Endothelial cell of umbilical vein (primary cell): Measurements from ENCODE around the gene NKD2. TPM values are rescaled to one million over a fixed set of nuclear protein-coding genes. Genes with fewer than 3 reads are reported as not detected.

Experiments used
- BruUV-seq: library from RNA; stranded (reverse); fragments of 400-500 nt; replicated peaks from 2 replicates; lab custom pipeline; 2021; lab: Mats Ljungman, UMichigan
- CTCF ChIA-PET: fragments of 300-600, 350-600 bp; sonication (Branson Sonifier 250); formaldehyde crosslinking; loops from one replicate; lab custom pipeline; 2021; ENCODE audit warnings: antibody characterized with exemption, inconsistent platforms; lab: Charles Lee
- POLR2A ChIA-PET: fragments of 300-600, 350-600 bp; sonication (Branson Sonifier 250); formaldehyde crosslinking; loops from one replicate; lab custom pipeline; 2021; ENCODE audit warnings: antibody characterized with exemption, inconsistent platforms; lab: Charles Lee
- DNase-seq: peaks from one replicate; pipeline ENCODE4 v3.0.0-alpha.2; 2011; ENCODE audit warnings: low read depth, low spot score
- FAIRE-seq: peaks from 2 replicates; lab custom pipeline; 2011; peaks lifted over from hg19 to GRCh38; lab: Jason Lieb, UNC
- H2AFZ ChIP-seq: 2 replicates; pipeline ENCODE4 v1.6.0; 2012; ENCODE audit warnings: low read depth, low read length, control low read depth, inconsistent platforms
- H3K27ac ChIP-seq: 2 replicates; pipeline ENCODE4 v1.5.1; 2011; ENCODE audit warnings: low read depth, mild to moderate bottlenecking, control low read depth, low read length, moderate library complexity; ENCODE audit not compliant: insufficient read depth
- H3K27me3 ChIP-seq, 2 experiments: 2 replicates each; pipeline versions ENCODE4 v1.6.0 to v1.6.1; 2011; ENCODE audit warnings: low read length in 2 of 2, mixed read lengths in 1 of 2; ENCODE audit not compliant: control insufficient read depth in 2 of 2, insufficient read depth in 2 of 2
- H3K36me3 ChIP-seq, 2 experiments: 2 replicates in 1 of 2; 3 replicates in 1 of 2; pipeline ENCODE4 v1.5.1; 2011; ENCODE audit warnings: low read length in 2 of 2, mild to moderate bottlenecking in 1 of 2, moderate library complexity in 1 of 2; ENCODE audit not compliant: control insufficient read depth in 2 of 2, insufficient read depth in 2 of 2; ENCODE audit errors: extremely low read depth in 1 of 2
- H3K4me1 ChIP-seq: 3 replicates; pipeline ENCODE4 v1.5.1; 2011; ENCODE audit warnings: mild to moderate bottlenecking, low read length; ENCODE audit not compliant: control insufficient read depth, insufficient read depth; ENCODE audit errors: extremely low read depth
- H3K4me2 ChIP-seq: 2 replicates; pipeline ENCODE4 v1.6.1; 2011; ENCODE audit warnings: low read length, control low read depth, mixed read lengths; ENCODE audit not compliant: insufficient read depth
- H3K4me3 ChIP-seq, 3 experiments: fragments of 200-600 bp in 1 of 3; sonication (generic), shearing (Covaris generic) in 1 of 3; replicated peaks in 1 of 3; 2 replicates each; pipeline ENCODE4 v1.5.1; 2011 to 2016; ENCODE audit warnings: control low read depth in 3 of 3, low read length in 3 of 3, mild to moderate bottlenecking in 2 of 3, inconsistent platforms in 1 of 3, low read depth in 1 of 3, moderate library complexity in 1 of 3; ENCODE audit not compliant: insufficient read depth in 1 of 3
- H3K79me2 ChIP-seq: 2 replicates; pipeline ENCODE4 v1.6.0; 2012; ENCODE audit warnings: low read length, inconsistent platforms; ENCODE audit not compliant: control insufficient read depth, insufficient read depth
- H3K9ac ChIP-seq: replicated peaks from 2 replicates; pipeline ENCODE3; 2011; ENCODE audit warnings: low read length, control low read depth; ENCODE audit not compliant: insufficient read depth; ENCODE audit errors: extremely low read depth
- H3K9me1 ChIP-seq: replicated peaks from 3 replicates; pipeline ENCODE4 v1.6.0; 2011; ENCODE audit warnings: mild to moderate bottlenecking, low read length; ENCODE audit not compliant: control insufficient read depth, insufficient read depth; ENCODE audit errors: extremely low read depth
- H3K9me3 ChIP-seq: replicated peaks from 2 replicates; pipeline ENCODE4 v1.5.1; 2012; ENCODE audit warnings: low read length, inconsistent platforms; ENCODE audit not compliant: control insufficient read depth, insufficient read depth
- H4K20me1 ChIP-seq: replicated peaks from 2 replicates; pipeline ENCODE3; 2011; ENCODE audit warnings: mild to moderate bottlenecking, low read length; ENCODE audit not compliant: control insufficient read depth, insufficient read depth; ENCODE audit errors: extremely low read depth
- EZH2 ChIP-seq: IDR thresholded peaks from 2 replicates; pipeline ENCODE4 v1.6.1; 2012; ENCODE audit warnings: borderline replicate concordance, low read depth, mild to moderate bottlenecking, moderate library complexity, low read length, inconsistent platforms; ENCODE audit not compliant: severe bottlenecking
- FOS ChIP-seq: IDR thresholded peaks from 2 replicates; pipeline ENCODE4 v1.6.1; 2011; ENCODE audit warnings: mild to moderate bottlenecking, low read length, moderate library complexity, borderline replicate concordance; ENCODE audit not compliant: insufficient read depth
- GATA2 ChIP-seq: IDR thresholded peaks from 2 replicates; pipeline ENCODE4 v1.7.0; 2011; ENCODE audit warnings: low read depth, mild to moderate bottlenecking, moderate library complexity, mixed read lengths, low read length; ENCODE audit not compliant: insufficient read length, insufficient read depth
- JUN ChIP-seq: IDR thresholded peaks from 2 replicates; pipeline ENCODE4 v1.6.1; 2011; ENCODE audit warnings: borderline replicate concordance, low read depth; ENCODE audit not compliant: insufficient read length, insufficient read depth
- MYC ChIP-seq: IDR thresholded peaks from one replicate; pipeline ENCODE4 v1.6.1; 2011; ENCODE audit warnings: mild to moderate bottlenecking, low read depth, low read length
- POLR2A ChIP-seq: IDR thresholded peaks from 2 replicates; pipeline ENCODE4 v1.6.1; 2012; ENCODE audit warnings: low read depth, mild to moderate bottlenecking, control low read depth, low read length
- POLR2AphosphoS5 ChIP-seq: IDR thresholded peaks from 2 replicates; pipeline ENCODE4 v1.6.1; 2012; ENCODE audit warnings: low read depth, mild to moderate bottlenecking, control low read depth, low read length, moderate library complexity; ENCODE audit not compliant: insufficient read depth
- dilution Hi-C: fragments of 300-500 bp; cut with MboI; formaldehyde crosslinking; loops from one replicate; pipeline ENCODE4 v1.15.0; 2019; ENCODE audit warnings: low sequenced_read_pairs; ENCODE audit not compliant: extremely low pct_ligation_motif_present
- intact Hi-C: fragments of 100-400 bp; cut with micrococcal nuclease; formaldehyde crosslinking; loops from one replicate; pipeline ENCODE4 v1.10.0; 2022
- polyA plus RNA-seq, 4 experiments: library from polyadenylated mRNA; depleted of rRNA in 3 of 4; stranded (reverse) in 3 of 4; unstranded in 1 of 4; fragments of >200 nt; gene quantifications; 2 replicates each; pipeline versions ENCODE4 v1.2.1 to v1.2.3, GENCODE V29; 2011 to 2012; ENCODE audit warnings: missing spikeins in 1 of 4
- total RNA-seq: library from RNA; stranded (reverse); gene quantifications from 2 replicates; pipeline ENCODE4 v1.2.3, GENCODE V29; 2021
- TF ChIP-seq, protein P1 (sequence below): IDR thresholded peaks from 2 replicates; pipeline ENCODE4 v1.6.1; 2011; ENCODE audit not compliant: insufficient read depth, insufficient read length
- TF ChIP-seq, protein P2 (sequence below), 2 donors: IDR thresholded peaks; 1 replicate in 1 of 2; 2 replicates in 1 of 2; pipeline ENCODE4 v1.5.1; 2011; ENCODE audit warnings: low read length in 2 of 2, mild to moderate bottlenecking in 2 of 2, moderate library complexity in 2 of 2, control low read depth in 1 of 2, inconsistent platforms in 1 of 2, low read depth in 1 of 2; ENCODE audit not compliant: insufficient read depth in 1 of 2; ENCODE audit errors: extremely low read depth in 1 of 2

Gene NKD2
- total and polyA plus RNA-seq, 2 donors (not counting 3 experiments of a cell fraction or from before 2014, with no cell fraction given), result 0.08 TPM; not detected in 1

DNA sequence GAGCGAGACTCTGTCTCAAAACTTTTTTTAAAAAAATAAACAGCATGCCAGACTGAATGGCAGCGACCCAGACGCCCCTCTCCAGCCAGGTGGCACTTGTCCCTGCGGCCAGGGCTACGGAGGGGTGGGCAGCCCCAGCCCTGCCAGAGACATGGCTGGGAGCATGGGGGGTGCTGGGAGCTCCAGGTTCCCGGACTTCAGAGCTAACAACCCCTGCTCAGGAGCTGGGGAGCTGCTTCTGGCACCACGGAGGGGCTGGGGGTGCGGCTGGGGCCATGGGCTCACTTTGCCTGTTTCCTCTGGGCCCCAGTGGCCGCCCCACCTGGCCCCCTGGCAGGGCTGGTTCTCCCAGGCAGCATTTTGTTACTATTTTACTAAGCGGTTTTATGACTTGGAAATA lies 53.3 kb downstream of the NKD2 start:
- no TSS peak for BruUV-seq
- Histone ChIP-seq H3K4me1 (no peaks in the 10 kb centered on the region), H3K9ac (no peak overlapping the region), H4K20me1 (no peaks in the 10 kb centered on the region), H3K9me3 (no peaks in the 10 kb centered on the region), H3K4me3 (no peak overlapping the region), H3K9me1 (no peaks in the 10 kb centered on the region), H3K27me3 (no peaks in the 10 kb centered on the region), H3K36me3 (peaks cover 0 to 24% of the 10 kb centered on the region in 2 experiments), H2AFZ (no peak overlapping the region), H3K4me2 (no peak overlapping the region), H3K27ac (no peak overlapping the region), H3K79me2 (no peaks in the 10 kb centered on the region)
- dilution Hi-C loops (no loop called here), intact Hi-C loops (no loop called here)
- DNase-seq (no peak), FAIRE-seq (no peak)
- ChIA-PET CTCF (no interaction called here), POLR2A (no interaction called here)
- TF ChIP-seq, protein P1, sequence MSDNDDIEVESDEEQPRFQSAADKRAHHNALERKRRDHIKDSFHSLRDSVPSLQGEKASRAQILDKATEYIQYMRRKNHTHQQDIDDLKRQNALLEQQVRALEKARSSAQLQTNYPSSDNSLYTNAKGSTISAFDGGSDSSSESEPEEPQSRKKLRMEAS, result no peak
- TF ChIP-seq JUN (no peak), FOS (no peak), MYC (no peak), GATA2 (no peak), EZH2 (no peak), POLR2A (no peak), POLR2AphosphoS5 (no peak)
- TF ChIP-seq, protein P2, sequence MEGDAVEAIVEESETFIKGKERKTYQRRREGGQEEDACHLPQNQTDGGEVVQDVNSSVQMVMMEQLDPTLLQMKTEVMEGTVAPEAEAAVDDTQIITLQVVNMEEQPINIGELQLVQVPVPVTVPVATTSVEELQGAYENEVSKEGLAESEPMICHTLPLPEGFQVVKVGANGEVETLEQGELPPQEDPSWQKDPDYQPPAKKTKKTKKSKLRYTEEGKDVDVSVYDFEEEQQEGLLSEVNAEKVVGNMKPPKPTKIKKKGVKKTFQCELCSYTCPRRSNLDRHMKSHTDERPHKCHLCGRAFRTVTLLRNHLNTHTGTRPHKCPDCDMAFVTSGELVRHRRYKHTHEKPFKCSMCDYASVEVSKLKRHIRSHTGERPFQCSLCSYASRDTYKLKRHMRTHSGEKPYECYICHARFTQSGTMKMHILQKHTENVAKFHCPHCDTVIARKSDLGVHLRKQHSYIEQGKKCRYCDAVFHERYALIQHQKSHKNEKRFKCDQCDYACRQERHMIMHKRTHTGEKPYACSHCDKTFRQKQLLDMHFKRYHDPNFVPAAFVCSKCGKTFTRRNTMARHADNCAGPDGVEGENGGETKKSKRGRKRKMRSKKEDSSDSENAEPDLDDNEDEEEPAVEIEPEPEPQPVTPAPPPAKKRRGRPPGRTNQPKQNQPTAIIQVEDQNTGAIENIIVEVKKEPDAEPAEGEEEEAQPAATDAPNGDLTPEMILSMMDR (IDR thresholded peaks at IDR 0.05; ENCODE audit: extremely low read depth in 1 of 2, insufficient read depth in 1 of 2, low read depth in 1 of 2, low read length in 2 of 2), result no peak
